ENCODE results near the gene APOBEC3H. TPM values are rescaled to one million over a fixed set of nuclear protein-coding genes. Genes with fewer than 3 reads are reported as not detected.

The APOBEC3H gene
- total and polyA plus RNA-seq, 2 donors from 2014 or later, result 0.79 TPM; not detected in 1

GRCh38 chr22:39115977-39116621 is 19.1 kb downstream of the APOBEC3H start:
- H3K27me3 ChIP-seq (ENCODE audit: control insufficient read depth, insufficient read depth, low read length), result peaks cover 4% of the 10 kb centered on the region
- peaks cover 0 to 4% (median 0%) of the 10 kb centered on the region in 3 donors for H3K4me1 ChIP-seq (ENCODE audit: control insufficient read depth in 2 of 3, insufficient read depth in 2 of 3, low read depth in 1 of 3, low read length in 3 of 3)
- no peak overlapping the region for H3K4me3 ChIP-seq (ENCODE audit: low read length in 3 of 3)
- no peak overlapping the region for H3K27ac ChIP-seq (ENCODE audit: low read depth in 2 of 2, low read length in 2 of 2)
- DNase-seq (no peak), FAIRE-seq (no peak)
- H3K36me3 ChIP-seq (ENCODE audit: control insufficient read depth in 2 of 3, insufficient read depth in 3 of 3, low read length in 3 of 3), result no peaks in the 10 kb centered on the region
- no peaks in the 10 kb centered on the region for H3K9me3 ChIP-seq (ENCODE audit: control insufficient read depth in 2 of 3, insufficient read depth in 1 of 3, low read length in 3 of 3)
- intact Hi-C loops (cut with DNase I), result loop anchor here (10.0 kb wide), 1 partner anchor 251 kb away; no protein-coding TSS in a partner anchor
- TF ChIP-seq CTCF (IDR thresholded peaks at IDR 0.05; ENCODE audit: borderline replicate concordance, extremely low read depth, insufficient read depth), result no peak
- no peak overlapping the region for H3K9ac ChIP-seq (ENCODE audit: low read length in 3 of 3)

GRCh38 chr22:39117585-39118191 is 20.6 kb downstream of the APOBEC3H start:
- no peak for FAIRE-seq
- Histone ChIP-seq H3K9ac (ENCODE audit: low read length in 3 of 3) (no peak overlapping the region), H3K4me3 (ENCODE audit: low read length in 3 of 3) (no peak overlapping the region), H3K27ac (ENCODE audit: low read depth in 2 of 2, low read length in 2 of 2) (no peak overlapping the region), H3K36me3 (ENCODE audit: control insufficient read depth in 2 of 3, insufficient read depth in 3 of 3, low read length in 3 of 3) (no peaks in the 10 kb centered on the region), H3K27me3 (ENCODE audit: control insufficient read depth, insufficient read depth, low read length) (peaks cover 4% of the 10 kb centered on the region), H3K9me3 (ENCODE audit: control insufficient read depth in 2 of 3, insufficient read depth in 1 of 3, low read length in 3 of 3) (no peaks in the 10 kb centered on the region), H3K4me1 (ENCODE audit: control insufficient read depth in 2 of 3, insufficient read depth in 2 of 3, low read depth in 1 of 3, low read length in 3 of 3) (peaks cover 0 to 4% (median 0%) of the 10 kb centered on the region in 3 donors)
- TF ChIP-seq CTCF (IDR thresholded peaks at IDR 0.05; ENCODE audit: borderline replicate concordance, extremely low read depth, insufficient read depth), result peak; percentile 38
- intact Hi-C loops (cut with DNase I), result loop anchor here (10.0 kb wide), 1 partner anchor 253 kb away; no protein-coding TSS in a partner anchor
- DNase-seq, result peak in 4 of 5 donors; percentile 46 to 60 (median 51)

GRCh38 chr22:39120983-39121382 is 23.9 kb downstream of the APOBEC3H start:
- FAIRE-seq, result no peak

More at GRCh38 chr22:39120983-39121382, 23.9 kb downstream of the APOBEC3H start:
- H3K36me3 ChIP-seq (ENCODE audit: control insufficient read depth in 2 of 3, insufficient read depth in 3 of 3, low read length in 3 of 3), result no peaks in the 10 kb centered on the region
- H3K4me1 ChIP-seq (ENCODE audit: control insufficient read depth in 2 of 3, insufficient read depth in 2 of 3, low read depth in 1 of 3, low read length in 3 of 3), result peaks cover 0 to 4% (median 0%) of the 10 kb centered on the region in 3 donors
- no peak overlapping the region for H3K27ac ChIP-seq (ENCODE audit: low read depth in 2 of 2, low read length in 2 of 2)
- H3K9ac ChIP-seq (ENCODE audit: low read length in 3 of 3), result no peak overlapping the region
- no peak for DNase-seq
- intact Hi-C loops (cut with DNase I), result no loop called here
- no peaks in the 10 kb centered on the region for H3K27me3 ChIP-seq (ENCODE audit: control insufficient read depth, insufficient read depth, low read length)
- H3K4me3 ChIP-seq (ENCODE audit: low read length in 3 of 3), result no peak overlapping the region
- no peaks in the 10 kb centered on the region for H3K9me3 ChIP-seq (ENCODE audit: control insufficient read depth in 2 of 3, insufficient read depth in 1 of 3, low read length in 3 of 3)
- no peak for TF ChIP-seq CTCF (IDR thresholded peaks at IDR 0.05; ENCODE audit: borderline replicate concordance, extremely low read depth, insufficient read depth)
